ENCODE results near the gene TUBB4A. TPM values are rescaled to one million over a fixed set of nuclear protein-coding genes. Genes with fewer than 3 reads are reported as not detected.

The TUBB4A gene
- total RNA-seq, 1 experiment from 2014 or later: 20.3 TPM

- no peak for DNase-seq
- TF ChIP-seq CTCF (conservative IDR thresholded peaks at IDR 0.05): no peak
- no peaks in the 10 kb centered on the region for H3K79me1 ChIP-seq (ENCODE audit: insufficient read depth, low read depth, low read length, poor library complexity, severe bottlenecking)
- peaks cover 4% of the 10 kb centered on the region for H3K27me3 Mint-ChIP-seq (ENCODE audit: low read depth)
- no peak overlapping the region for H3K27ac Mint-ChIP-seq
- H3K27me3 ChIP-seq (ENCODE audit: insufficient read depth, low read length): no peaks in the 10 kb centered on the region
- no peak overlapping the region for H4K8ac ChIP-seq (replicated peaks; ENCODE audit: insufficient read length, low read depth, low read length)
- no peak overlapping the region for H3K9ac ChIP-seq (ENCODE audit: extremely low read depth, insufficient read length, low read length)
- no peaks in the 10 kb centered on the region; a peak in 1 of 7 replicates for H3K36me3 Mint-ChIP-seq (ENCODE audit: insufficient read depth in 1 of 3, low read depth in 3 of 3)
- no peak overlapping the region for H3K4ac ChIP-seq (ENCODE audit: low read depth, low read length)
- no peak overlapping the region for H3K4me2 ChIP-seq (ENCODE audit: insufficient read depth, insufficient read length, low read length)
- no peaks in the 10 kb centered on the region for H3K79me2 ChIP-seq (ENCODE audit: insufficient read depth, low read length)
- H2BK12ac ChIP-seq (ENCODE audit: insufficient read length, low read depth, low read length): no peak overlapping the region
- no peak overlapping the region for H4K91ac ChIP-seq (ENCODE audit: insufficient read length, low read depth, low read length)
- no CpG with 5 or more reads among the region's 7 CpGs for WGBS (ENCODE audit: extremely low coverage, insufficient read length, low lambda C conversion rate)
- no peak overlapping the region for H2BK20ac ChIP-seq (ENCODE audit: low read depth, low read length, poor library complexity, severe bottlenecking)
- H4K5ac ChIP-seq (ENCODE audit: insufficient read length, low read depth, low read length): no peak overlapping the region
- no peak overlapping the region for H3K18ac ChIP-seq (ENCODE audit: insufficient read length, low read depth, low read length)
- no peaks in the 10 kb centered on the region for H4K20me1 ChIP-seq (ENCODE audit: control insufficient read depth, insufficient read depth, insufficient read length)
- no peak overlapping the region for H3K4me3 Mint-ChIP-seq
- no peaks in the 10 kb centered on the region for H3K23me2 ChIP-seq (ENCODE audit: insufficient read length, low read depth, low read length, poor library complexity, severe bottlenecking)
- H3K9me3 Mint-ChIP-seq: no peaks in the 10 kb centered on the region; a peak in 1 of 5 replicates
- no peak overlapping the region for H2AK5ac ChIP-seq (ENCODE audit: insufficient read length, low read length)
- no peak overlapping the region for H3K27ac ChIP-seq (ENCODE audit: insufficient read length, low read depth, low read length)
- no peak overlapping the region for H3T11ph ChIP-seq (ENCODE audit: low read length)
- no peak overlapping the region for H3K14ac ChIP-seq (ENCODE audit: insufficient read depth, low read length)
- no peaks in the 10 kb centered on the region for H3K9me3 ChIP-seq (ENCODE audit: control insufficient read depth, low read depth, low read length)
- H3K4me1 ChIP-seq (ENCODE audit: insufficient read depth, low read length): no peaks in the 10 kb centered on the region
- peaks cover 0 to 9% of the 10 kb centered on the region in 2 experiments; a peak in 3 of 4 replicates for H3K4me1 Mint-ChIP-seq
- H2BK120ac ChIP-seq (ENCODE audit: low read depth, low read length, poor library complexity, severe bottlenecking): no peak overlapping the region
- no peak overlapping the region for H2AFZ ChIP-seq (ENCODE audit: low read length)
- H2BK15ac ChIP-seq (ENCODE audit: low read depth, low read length): no peak overlapping the region
- H2BK5ac ChIP-seq (ENCODE audit: insufficient read length, low read length): no peak overlapping the region
- no peak overlapping the region for H3K56ac ChIP-seq (ENCODE audit: insufficient read length, low read depth, low read length)
- no peak overlapping the region for H3K23ac ChIP-seq (ENCODE audit: insufficient read length, low read depth, low read length)
These were observed 8.5 kb upstream of the TUBB4A start for GRCh38 chr19:6510618-6511017.

All from H9 (cell line).